Thyroid gland (tissue), 4 donors: ENCODE measurements around the gene HNRNPLL. TPM values are rescaled to one million over a fixed set of nuclear protein-coding genes. Genes with fewer than 3 reads are reported as not detected.

Source experiments
- DNase-seq, 2 donors: peaks; one replicate each; pipeline ENCODE4 v3.0.0-alpha.2; 2019
- H3K27ac ChIP-seq, 3 donors: fragments of 200-600 bp; sonication (generic); 1 replicate in 2 of 3; 2 replicates in 1 of 3; pipeline ENCODE4 v1.5.1; 2016 to 2019; ENCODE audit warnings: mild to moderate bottlenecking in 1 of 3, moderate library complexity in 1 of 3
- H3K27me3 ChIP-seq: fragments of 200-600 bp; sonication (generic); one replicate; pipeline ENCODE4 v1.5.1; 2019
- H3K36me3 ChIP-seq, 2 donors: fragments of 200-600 bp; sonication (generic); one replicate each; pipeline ENCODE4 v1.5.1; 2016 to 2019
- H3K4me1 ChIP-seq, 2 donors: fragments of 200-600 bp; sonication (generic); one replicate each; pipeline ENCODE4 v1.5.1; 2017 to 2019
- H3K4me3 ChIP-seq, 3 donors: fragments of 200-600 bp; sonication (generic); replicated peaks in 1 of 3; 1 replicate in 2 of 3; 2 replicates in 1 of 3; pipeline ENCODE4 v1.5.1; 2016; ENCODE audit warnings: mild to moderate bottlenecking in 1 of 3
- H3K9me3 ChIP-seq: fragments of 200-600 bp; sonication (generic); one replicate; pipeline ENCODE4 v1.5.1; 2017
- POLR2A ChIP-seq, 2 donors: fragments of 450-650 bp; IDR thresholded peaks; one replicate each; pipeline ENCODE4 v1.6.1; 2017; ENCODE audit warnings: antibody characterized with exemption in 2 of 2, mild to moderate bottlenecking in 2 of 2, moderate library complexity in 1 of 2
- WGBS, 2 donors: methylation state at CpG; one replicate each; pipeline ENCODE4 v1.1.5; 2017; 5-methylcytosine and 5-hydroxymethylcytosine counted together
- intact Hi-C: fragments of 100-400 bp; cut with DNase I; formaldehyde crosslinking; loops from one replicate; pipeline ENCODE4 v1.15.1; 2023
- total RNA-seq, 4 donors: library from RNA; depleted of rRNA; stranded (reverse); fragments of >200 nt; gene quantifications; one replicate each; pipeline ENCODE4 v1.2.3, GENCODE V29; 2016
- TF ChIP-seq, protein P1 (sequence below), 6 experiments: fragments of 200-600 bp in 3 of 6; fragments of 450-650 bp in 3 of 6; sonication (generic) in 3 of 6; IDR thresholded peaks; one replicate each; pipeline ENCODE4 v1.5.1; 2016 to 2019; ENCODE audit warnings: antibody characterized with exemption in 6 of 6, mild to moderate bottlenecking in 2 of 6, inconsistent platforms in 1 of 6, moderate library complexity in 1 of 6

HNRNPLL gene
- total RNA-seq, 4 donors from 2014 or later, result 60.1 to 85.1 (median 64.3) TPM

DNA sequence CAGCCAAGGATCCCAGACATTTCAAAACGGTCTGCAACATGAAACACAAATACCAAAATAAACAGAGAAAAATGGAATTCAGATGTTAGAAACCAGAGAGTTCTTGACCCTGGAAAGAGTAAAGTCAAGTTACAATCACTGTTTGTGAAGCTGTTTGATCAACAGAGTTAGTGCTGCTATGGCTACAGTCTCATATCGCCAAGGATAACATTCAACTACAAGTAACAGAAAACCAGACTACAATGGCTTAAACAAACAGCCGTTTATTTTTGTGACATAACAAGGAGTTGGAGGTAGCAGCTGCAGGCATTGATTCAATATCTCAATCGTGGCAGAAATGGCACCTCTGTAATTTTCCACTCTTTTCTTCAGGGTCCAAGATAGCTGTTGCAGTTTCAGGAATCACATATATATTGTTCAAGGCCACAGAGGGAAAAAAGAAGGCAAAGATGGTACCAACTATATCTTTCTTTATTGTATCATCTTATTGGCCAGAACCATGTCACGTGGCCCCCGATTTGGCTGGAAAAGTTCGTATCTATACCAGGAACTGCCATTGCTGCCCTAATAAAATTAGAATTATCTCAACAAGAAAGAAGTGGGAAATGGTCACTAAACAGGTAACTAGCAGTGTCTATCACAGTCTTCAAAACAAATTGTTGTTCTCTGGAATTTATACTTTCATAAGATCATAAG is 17.7 kb upstream of the HNRNPLL start:
- Histone ChIP-seq H3K36me3 (no peaks in the 10 kb centered on the region), H3K27me3 (no peaks in the 10 kb centered on the region), H3K4me1 (peaks cover 5 to 19% of the 10 kb centered on the region in 2 donors), H3K9me3 (no peaks in the 10 kb centered on the region), H3K4me3 (no peak overlapping the region), H3K27ac (no peak overlapping the region)
- 41 to 42% methylated on average over 7 of the region's 7 CpGs for WGBS, 2 donors
- no peak for TF ChIP-seq POLR2A (IDR thresholded peaks at IDR 0.05)
- TF ChIP-seq, protein P1, sequence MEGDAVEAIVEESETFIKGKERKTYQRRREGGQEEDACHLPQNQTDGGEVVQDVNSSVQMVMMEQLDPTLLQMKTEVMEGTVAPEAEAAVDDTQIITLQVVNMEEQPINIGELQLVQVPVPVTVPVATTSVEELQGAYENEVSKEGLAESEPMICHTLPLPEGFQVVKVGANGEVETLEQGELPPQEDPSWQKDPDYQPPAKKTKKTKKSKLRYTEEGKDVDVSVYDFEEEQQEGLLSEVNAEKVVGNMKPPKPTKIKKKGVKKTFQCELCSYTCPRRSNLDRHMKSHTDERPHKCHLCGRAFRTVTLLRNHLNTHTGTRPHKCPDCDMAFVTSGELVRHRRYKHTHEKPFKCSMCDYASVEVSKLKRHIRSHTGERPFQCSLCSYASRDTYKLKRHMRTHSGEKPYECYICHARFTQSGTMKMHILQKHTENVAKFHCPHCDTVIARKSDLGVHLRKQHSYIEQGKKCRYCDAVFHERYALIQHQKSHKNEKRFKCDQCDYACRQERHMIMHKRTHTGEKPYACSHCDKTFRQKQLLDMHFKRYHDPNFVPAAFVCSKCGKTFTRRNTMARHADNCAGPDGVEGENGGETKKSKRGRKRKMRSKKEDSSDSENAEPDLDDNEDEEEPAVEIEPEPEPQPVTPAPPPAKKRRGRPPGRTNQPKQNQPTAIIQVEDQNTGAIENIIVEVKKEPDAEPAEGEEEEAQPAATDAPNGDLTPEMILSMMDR (IDR thresholded peaks at IDR 0.05), result no peak
- intact Hi-C loops, result no loop called here
- DNase-seq, result no peak

DNA sequence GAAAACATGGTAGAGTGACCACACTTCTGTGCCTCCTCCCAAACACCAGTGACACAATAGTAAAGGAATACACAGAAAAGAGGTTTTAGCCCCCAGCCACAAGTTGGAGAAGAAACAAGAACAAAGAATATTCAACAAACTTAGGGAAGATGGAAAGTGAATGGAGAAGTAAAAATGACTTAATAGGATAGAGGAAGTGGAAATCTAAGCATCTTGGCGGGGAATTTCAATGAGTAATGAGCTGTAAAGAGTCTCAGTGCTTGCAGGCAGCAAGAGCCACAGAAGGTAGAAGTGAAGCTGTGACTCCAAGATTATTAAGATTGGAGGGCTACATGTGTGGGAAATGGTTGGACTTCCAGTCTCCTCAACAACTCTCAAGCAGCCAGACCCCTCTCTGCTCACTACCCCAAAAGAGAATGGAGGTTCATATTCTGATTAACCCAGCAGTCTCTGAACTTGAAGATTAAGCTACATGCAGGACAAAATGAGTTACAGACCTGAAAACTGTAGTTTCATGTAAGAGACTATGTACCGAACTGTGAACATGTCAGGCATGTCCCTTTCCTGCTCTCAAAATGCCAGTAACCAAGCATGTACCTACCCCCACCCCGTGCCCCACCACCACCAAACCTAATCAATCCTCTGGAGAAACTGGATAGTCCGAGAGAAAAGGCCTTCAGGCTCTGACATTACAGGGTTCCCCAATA is 16.9 kb upstream of the HNRNPLL start:
- no peaks in the 10 kb centered on the region for H3K27me3 ChIP-seq
- no peak for TF ChIP-seq POLR2A (IDR thresholded peaks at IDR 0.05)
- TF ChIP-seq, protein P1 (IDR thresholded peaks at IDR 0.05), result no peak
- H3K36me3 ChIP-seq, result no peaks in the 10 kb centered on the region
- H3K4me3 ChIP-seq, result no peak overlapping the region
- peaks cover 5 to 19% of the 10 kb centered on the region in 2 donors for H3K4me1 ChIP-seq
- no peak for DNase-seq
- 66 to 73% methylated on average over 4 of the region's 4 CpGs for WGBS, 2 donors
- intact Hi-C loops, result no loop called here
- H3K9me3 ChIP-seq, result no peaks in the 10 kb centered on the region
- no peak overlapping the region for H3K27ac ChIP-seq

DNA sequence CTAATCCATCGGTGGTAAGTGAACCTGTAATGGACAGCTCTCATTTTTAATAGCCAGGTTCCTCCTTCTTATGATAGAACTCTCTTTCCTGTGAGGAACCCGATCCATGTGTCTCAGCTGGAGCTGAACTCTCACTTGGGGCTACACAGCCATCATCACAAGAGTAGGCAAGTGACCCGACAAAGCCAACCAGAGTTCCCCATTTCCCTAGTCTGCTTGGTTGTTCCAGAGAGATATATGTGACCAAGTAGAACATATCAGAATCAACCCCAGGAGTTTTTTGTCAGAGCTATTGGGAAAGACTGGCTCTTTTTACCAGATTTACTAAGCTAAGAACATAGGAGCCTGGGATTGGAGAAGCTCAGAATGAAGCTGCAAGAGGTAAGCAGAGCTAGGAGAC is 14.6 kb upstream of the HNRNPLL start:
- Histone ChIP-seq H3K9me3 (no peaks in the 10 kb centered on the region), H3K36me3 (no peaks in the 10 kb centered on the region), H3K4me3 (no peak overlapping the region), H3K27ac (no peak overlapping the region), H3K27me3 (no peaks in the 10 kb centered on the region), H3K4me1 (peaks cover 5 to 19% of the 10 kb centered on the region in 2 donors)
- intact Hi-C loops, result no loop called here
- WGBS, 2 donors, result 97 to 98% methylated on average over 3 of the region's 3 CpGs
- TF ChIP-seq, protein P1 (IDR thresholded peaks at IDR 0.05), result no peak
- no peak for TF ChIP-seq POLR2A (IDR thresholded peaks at IDR 0.05)
- DNase-seq, result no peak

DNA sequence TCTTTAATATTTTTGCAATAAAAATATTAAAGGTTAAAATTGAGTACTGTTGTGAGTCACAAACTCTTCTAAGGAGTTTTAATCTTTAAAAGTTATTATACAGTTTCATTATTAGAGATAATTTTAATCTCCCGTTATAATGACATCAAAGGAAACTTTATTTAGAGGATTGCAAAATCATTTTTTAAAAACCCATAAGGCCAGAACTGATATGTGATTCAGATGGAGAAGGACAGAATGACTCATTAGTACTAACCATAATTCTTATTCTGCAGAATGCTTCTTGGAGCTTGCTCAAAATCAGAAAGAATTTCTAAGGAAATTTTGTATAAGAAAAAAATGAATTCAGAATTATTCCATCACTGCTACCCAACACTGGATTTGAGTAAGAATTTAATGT is 12.5 kb upstream of the HNRNPLL start:
- intact Hi-C loops, result no loop called here

More for the DNA sequence above, 12.5 kb upstream of the HNRNPLL start:
- Histone ChIP-seq H3K4me1 (peaks cover 5 to 15% of the 10 kb centered on the region in 2 donors), H3K27me3 (no peaks in the 10 kb centered on the region), H3K27ac (no peak overlapping the region), H3K9me3 (no peaks in the 10 kb centered on the region), H3K4me3 (no peak overlapping the region), H3K36me3 (no peaks in the 10 kb centered on the region)
- TF ChIP-seq, protein P1 (IDR thresholded peaks at IDR 0.05), result no peak
- no peak for TF ChIP-seq POLR2A (IDR thresholded peaks at IDR 0.05)
- no peak for DNase-seq
- 75 to 78% methylated on average over 1 of the region's 1 CpG for WGBS, 2 donors
